B cell (primary cell): ENCODE measurements around the gene TMEM38A. TPM values are rescaled to one million over a fixed set of nuclear protein-coding genes. Genes with fewer than 3 reads are reported as not detected.

Experiments used
- ATAC-seq: fragments of 200-7000 bp; cut with Tn5 transposase; one replicate; pipeline ENCODE4 v1.10.0; 2021; ENCODE audit warnings: low read depth, mild to moderate bottlenecking, moderate number of reproducible peaks, moderate library complexity
- CTCF ChIA-PET: fragments of 350-600 bp; sonication (Branson Sonifier 250); formaldehyde crosslinking; loops from one replicate; lab custom pipeline; 2021; ENCODE audit warnings: antibody characterized with exemption, inconsistent platforms; lab: Charles Lee
- POLR2A ChIA-PET: fragments of 350-600 bp; sonication (Branson Sonifier 250); formaldehyde crosslinking; loops from one replicate; lab custom pipeline; 2021; ENCODE audit warnings: antibody characterized with exemption; lab: Charles Lee
- DNase-seq: peaks from one replicate; pipeline ENCODE4 v3.0.0; 2013
- H2AFZ ChIP-seq: 2 replicates; pipeline ENCODE4 v1.6.1; 2012; ENCODE audit warnings: mild to moderate bottlenecking, low read depth, low read length; ENCODE audit not compliant: insufficient read depth, poor library complexity, severe bottlenecking
- H3K27ac ChIP-seq, 2 donors: 1 replicate in 1 of 2; 2 replicates in 1 of 2; pipeline ENCODE4 v1.5.1; 2012 to 2013; ENCODE audit warnings: low read length in 2 of 2, mild to moderate bottlenecking in 2 of 2, moderate library complexity in 1 of 2
- H3K27me3 ChIP-seq, 4 experiments: fragments of 200-600 bp in 1 of 4; sonication (generic) in 1 of 4; replicated peaks in 1 of 4; 1 replicate in 2 of 4; 2 replicates in 2 of 4; pipeline versions ENCODE4 v1.6.1 to v1.7.0; 2013 to 2016; ENCODE audit warnings: low read length in 3 of 4, mild to moderate bottlenecking in 2 of 4, mixed read lengths in 1 of 4, moderate library complexity in 1 of 4; ENCODE audit not compliant: insufficient read depth in 4 of 4, control insufficient read depth in 3 of 4; ENCODE audit errors: control extremely low read depth in 1 of 4
- H3K36me3 ChIP-seq, 2 experiments: replicated peaks in 1 of 2; 1 replicate in 1 of 2; 2 replicates in 1 of 2; pipeline versions ENCODE4 v1.6.1 to v1.7.1; 2013; ENCODE audit warnings: low read length in 1 of 2; ENCODE audit not compliant: insufficient read depth in 2 of 2, control insufficient read depth in 1 of 2; ENCODE audit errors: control extremely low read depth in 1 of 2, extremely low read depth in 1 of 2
- H3K4me1 ChIP-seq, 2 donors: fragments of 200-600 bp in 1 of 2; sonication (generic) in 1 of 2; 1 replicate in 1 of 2; 2 replicates in 1 of 2; pipeline versions ENCODE4 v1.5.1 to v1.6.1; 2013 to 2017; ENCODE audit warnings: low read length in 2 of 2; ENCODE audit not compliant: control insufficient read depth in 2 of 2, insufficient read depth in 2 of 2
- H3K4me2 ChIP-seq: replicated peaks from 2 replicates; pipeline ENCODE3; 2012; ENCODE audit warnings: mild to moderate bottlenecking, low read depth, low read length; ENCODE audit not compliant: poor library complexity, severe bottlenecking
- H3K4me3 ChIP-seq, 5 experiments: fragments of 200-600 bp in 1 of 5; sonication (generic) in 1 of 5; 1 replicate in 3 of 5; 2 replicates in 2 of 5; pipeline versions ENCODE4 v1.5.1 to v1.7.0; 2011 to 2016; ENCODE audit warnings: low read length in 4 of 5, mild to moderate bottlenecking in 4 of 5, low read depth in 2 of 5, control low read depth in 1 of 5, moderate library complexity in 1 of 5; ENCODE audit not compliant: insufficient read depth in 1 of 5; ENCODE audit errors: control extremely low read depth in 1 of 5, extremely low read depth in 1 of 5
- H3K79me2 ChIP-seq: fragments of 200-600 bp; sonication (generic); one replicate; pipeline ENCODE4 v1.6.0; 2016; ENCODE audit warnings: low read length; ENCODE audit not compliant: control insufficient read depth, insufficient read depth
- H3K9ac ChIP-seq: fragments of 200-600 bp; sonication (generic); 2 replicates; pipeline ENCODE4 v1.6.1; 2017; ENCODE audit warnings: mild to moderate bottlenecking, low read length, moderate library complexity
- H3K9me3 ChIP-seq, 3 donors: one replicate each; pipeline versions ENCODE4 v1.6.1 to v1.7.1; 2013; ENCODE audit warnings: low read length in 2 of 3; ENCODE audit not compliant: control insufficient read depth in 2 of 3, insufficient read depth in 1 of 3; ENCODE audit errors: control extremely low read depth in 1 of 3
- H4K20me1 ChIP-seq: 2 replicates; pipeline ENCODE4 v1.6.0; 2012; ENCODE audit warnings: mild to moderate bottlenecking, low read length; ENCODE audit not compliant: insufficient read depth, control insufficient read depth, poor library complexity, severe bottlenecking
- H3K27ac Mint-ChIP-seq: one replicate; pipeline ENCODE4 v1.8.0; 2021; ENCODE audit warnings: mixed read lengths
- H3K27me3 Mint-ChIP-seq: one replicate; pipeline ENCODE4 v1.8.0; 2021; ENCODE audit warnings: mixed read lengths
- H3K4me1 Mint-ChIP-seq: one replicate; pipeline ENCODE4 v1.8.0; 2021; ENCODE audit warnings: mixed read lengths
- H3K4me3 Mint-ChIP-seq: one replicate; pipeline ENCODE4 v1.8.0; 2021; ENCODE audit warnings: mixed read lengths
- H3K9me3 Mint-ChIP-seq: one replicate; pipeline ENCODE4 v1.8.0; 2022; ENCODE audit warnings: mixed read lengths; ENCODE audit not compliant: insufficient read depth
- CTCF ChIP-seq: fragments of 200-600 bp; IDR thresholded peaks from one replicate; pipeline ENCODE4 v1.8.0; 2022; ENCODE audit warnings: antibody characterized with exemption, mild to moderate bottlenecking
- EZH2 ChIP-seq: IDR thresholded peaks from 2 replicates; pipeline ENCODE4 v1.6.1; 2012; ENCODE audit warnings: borderline replicate concordance, low read depth, mild to moderate bottlenecking, moderate library complexity, low read length; ENCODE audit not compliant: insufficient read depth, poor library complexity, severe bottlenecking
- WGBS: methylation state at CpG from one replicate; pipeline ENCODE4 v1.1.5; 2013; ENCODE audit warnings: missing lambda C conversion rate; ENCODE audit not compliant: insufficient coverage; 5-methylcytosine and 5-hydroxymethylcytosine counted together
- intact Hi-C: fragments of 100-400 bp; cut with micrococcal nuclease; formaldehyde crosslinking; loops from one replicate; pipeline ENCODE4 v1.10.0; 2022
- polyA plus RNA-seq: library from polyadenylated mRNA; depleted of rRNA; stranded (reverse); fragments of >200 nt; gene quantifications from 2 replicates; pipeline ENCODE4 v1.2.3, GENCODE V29; 2012
- total RNA-seq, 2 donors: library from RNA; stranded (reverse); fragments of 120-200 nt in 1 of 2; gene quantifications; 1 replicate in 1 of 2; 2 replicates in 1 of 2; pipeline versions ENCODE4 v1.2.3 to v1.2.4, GENCODE V29; 2013 to 2022

The TMEM38A gene
- total and polyA plus RNA-seq, 2 donors (not counting 1 experiment from before 2014, with no cell fraction given), result 5.7 to 7.1 TPM

- DNase-seq (no peak), ATAC-seq (no peak)
- no peak overlapping the region for H3K27ac Mint-ChIP-seq
- Histone ChIP-seq H3K4me1 (no peaks in the 10 kb centered on the region), H2AFZ (no peak overlapping the region), H3K27ac (no peak overlapping the region), H3K4me2 (no peak overlapping the region), H3K36me3 (peaks cover 10 to 60% of the 10 kb centered on the region in 2 experiments), H3K9me3 (no peaks in the 10 kb centered on the region), H3K27me3 (no peaks in the 10 kb centered on the region), H3K9ac (no peak overlapping the region), H3K79me2 (peaks cover 89% of the 10 kb centered on the region), H3K4me3 (no peak overlapping the region), H4K20me1 (peaks cover 88% of the 10 kb centered on the region)
- intact Hi-C loops, result no loop called here
- H3K4me1 Mint-ChIP-seq, result peaks cover 12% of the 10 kb centered on the region
- POLR2A ChIA-PET, result interaction anchor here (0.5 kb wide), 1 partner anchor 316 kb away, joined by 3 read pairs; no protein-coding TSS in a partner anchor
- CTCF ChIA-PET, result no interaction called here
- no peaks in the 10 kb centered on the region for H3K27me3 Mint-ChIP-seq
- no peaks in the 10 kb centered on the region for H3K9me3 Mint-ChIP-seq
- 100% methylated on average over 5 of the region's 9 CpGs for WGBS
- TF ChIP-seq EZH2 (no peak), CTCF (no peak)
- no peak overlapping the region for H3K4me3 Mint-ChIP-seq
These were observed 15.8 kb upstream of the TMEM38A start for GRCh38 chr19:16645140-16645539.

GRCh38 chr19:16649734-16650133, 11.2 kb upstream of the TMEM38A start:
- Histone ChIP-seq H3K36me3 (peaks cover 21 to 63% of the 10 kb centered on the region in 2 experiments), H3K9ac (no peak overlapping the region), H3K79me2 (peaks cover 60% of the 10 kb centered on the region), H3K4me3 (no peak overlapping the region), H3K27me3 (no peaks in the 10 kb centered on the region), H3K9me3 (peaks cover 0 to 4% (median 0%) of the 10 kb centered on the region in 3 donors), H4K20me1 (peaks cover 87% of the 10 kb centered on the region), H3K27ac (no peak overlapping the region), H3K4me1 (no peaks in the 10 kb centered on the region), H3K4me2 (no peak overlapping the region), H2AFZ (no peak overlapping the region)
- intact Hi-C loops, result no loop called here
- Mint-ChIP-seq H3K4me3 (no peak overlapping the region), H3K4me1 (peaks cover 9% of the 10 kb centered on the region), H3K9me3 (no peaks in the 10 kb centered on the region), H3K27ac (no peak overlapping the region), H3K27me3 (no peaks in the 10 kb centered on the region)
- ATAC-seq, result no peak
- 76% methylated on average over 5 of the region's 9 CpGs for WGBS
- ChIA-PET POLR2A (interaction anchor here (0.9 kb wide), 1 partner anchor 641 kb away, joined by 3 read pairs; no protein-coding TSS in a partner anchor), CTCF (interaction anchor here (0.6 to 1.1 kb wide), 2 partner anchors 9 to 227 kb away, joined by 3 to 4 read pairs; no protein-coding TSS in a partner anchor)
- no peak for DNase-seq
- TF ChIP-seq CTCF (no peak), EZH2 (no peak)
